K562 (cell line): ENCODE results near the gene SPATS2. TPM values are rescaled to one million over a fixed set of nuclear protein-coding genes. Genes with fewer than 3 reads are reported as not detected.

Source experiments
- ATF7 ChIP-seq: fragments of 450-650 bp; IDR thresholded peaks from 2 replicates; pipeline ENCODE4 v1.7.1; 2014; ENCODE audit warnings: mild to moderate bottlenecking, moderate library complexity
- CC2D1A ChIP-seq: fragments of 450-650 bp; IDR thresholded peaks from 2 replicates; pipeline ENCODE4 v1.6.1; 2017; ENCODE audit warnings: mild to moderate bottlenecking
- FOXA3 ChIP-seq, 2 experiments: fragments of 450-650 bp in 1 of 2; sonication (generic) in 1 of 2; formaldehyde crosslinking; IDR thresholded peaks in 1 of 2; conservative IDR thresholded peaks in 1 of 2; 2 replicates each; pipeline versions ENCODE4 v1.4.0 to v1.8.0; 2020 to 2022; ENCODE audit warnings: mild to moderate bottlenecking in 2 of 2, missing genetic modification reagents in 1 of 2
- NR4A1 ChIP-seq, 2 experiments: fragments of 250-450 bp in 1 of 2; fragments of 450-650 bp in 1 of 2; sonication (Bioruptor Pico) in 1 of 2; IDR thresholded peaks; 2 replicates each; pipeline versions ENCODE4 v1.4.0 to v1.6.1; 2016 to 2020; ENCODE audit warnings: mild to moderate bottlenecking in 2 of 2, missing compliant biosample characterization in 1 of 2, missing genetic modification characterization in 1 of 2, moderate library complexity in 1 of 2
- OTX1 ChIP-seq: fragments of 450-650 bp; formaldehyde crosslinking; IDR thresholded peaks from 2 replicates; pipeline ENCODE4 v1.4.0; 2022; ENCODE audit warnings: mild to moderate bottlenecking
- POLR2G ChIP-seq: fragments of 200-400 bp; formaldehyde crosslinking; IDR thresholded peaks from 2 replicates; pipeline ENCODE4 v1.6.1; 2017; ENCODE audit warnings: low read depth, mild to moderate bottlenecking, antibody characterized with exemption, low read length, moderate library complexity
- PRDM10 ChIP-seq: fragments of 450-650 bp; IDR thresholded peaks from 2 replicates; pipeline ENCODE4 v1.6.1; 2018; ENCODE audit not compliant: partially characterized antibody
- RAD21 ChIP-seq, 2 experiments: fragments of 250-450 bp in 1 of 2; fragments of 450-650 bp in 1 of 2; sonication (Bioruptor Pico) in 1 of 2; formaldehyde crosslinking in 1 of 2; IDR thresholded peaks in 1 of 2; conservative IDR thresholded peaks in 1 of 2; 2 replicates each; pipeline versions ENCODE4 v1.4.0 to v1.8.0; 2020 to 2022; ENCODE audit warnings: mild to moderate bottlenecking in 2 of 2, moderate library complexity in 1 of 2
- SIN3B ChIP-seq: fragments of 450-650 bp; IDR thresholded peaks from 2 replicates; pipeline ENCODE4 v1.6.1; 2017; ENCODE audit warnings: low read depth, mild to moderate bottlenecking, moderate library complexity
- TCF7 ChIP-seq: sonication (generic); IDR thresholded peaks from 2 replicates; pipeline ENCODE4 v1.6.1; 2016; ENCODE audit warnings: antibody characterized with exemption, borderline replicate concordance
- UBTF ChIP-seq, 2 experiments: IDR thresholded peaks; 2 replicates each; pipeline ENCODE4 v1.6.1; 2012; ENCODE audit warnings: improper control_type of control experiment in 2 of 2, low read depth in 2 of 2, low read length in 2 of 2, borderline replicate concordance in 1 of 2
- ZNF551 ChIP-seq: fragments of 250-450 bp; sonication (Bioruptor Pico); IDR thresholded peaks from 2 replicates; pipeline ENCODE4 v1.5.0; 2021; ENCODE audit warnings: mild to moderate bottlenecking, moderate library complexity
- ZNF592 ChIP-seq: fragments of 450-650 bp; IDR thresholded peaks from 2 replicates; pipeline ENCODE4 v1.6.1; 2017; ENCODE audit warnings: antibody characterized with exemption, mild to moderate bottlenecking
- polyA plus RNA-seq, 8 experiments: library from polyadenylated mRNA; depleted of rRNA in 4 of 8; stranded (reverse) in 5 of 8; unstranded in 3 of 8; fragments of >200 nt; fragmentation: Nextera tagmentation in 2 of 8; fragmentation: Illumina TruSeq in 1 of 8; extraction: Ambion mirVana in 2 of 8; extraction: Trizol in 1 of 8; gene quantifications; 2 replicates each; pipeline versions ENCODE4 v1.2.1 to v1.2.3, GENCODE V29; 2011 to 2014; ENCODE audit warnings: inconsistent platforms in 1 of 8, missing spikeins in 1 of 8
- total RNA-seq, 7 experiments: library from RNA; depleted of rRNA in 6 of 7; stranded (reverse); fragments of >200 nt in 6 of 7; fragmentation: Illumina TruSeq in 2 of 7; extraction: Trizol in 2 of 7; gene quantifications; 2 replicates each; pipeline versions ENCODE4 v1.2.1 to v1.2.3, GENCODE V29; 2011 to 2021; ENCODE audit warnings: low replicate concordance in 1 of 7
- TF ChIP-seq, protein P1 (sequence below): fragments of 450-650 bp; IDR thresholded peaks from 2 replicates; pipeline ENCODE4 v1.6.1; 2016

Gene SPATS2
- total and polyA plus RNA-seq, 9 of the 15 experiments (the other 6 are each of a cell fraction or from before 2014, with no cell fraction given): 5.4 to 48.2 (median 17.5) TPM

- TF ChIP-seq ZNF592: peak; percentile 32; the same call in 1 of the 2 replicates
- TF ChIP-seq POLR2G: peak; percentile 70
- TF ChIP-seq PRDM10: no peak
- TF ChIP-seq FOXA3 (CRISPR knock-in tag; conservative IDR thresholded peaks at IDR 0.05 in 1 of 2, IDR thresholded peaks at IDR 0.05 in 1 of 2): no peak; a peak in 1 of 4 replicates
- TF ChIP-seq ATF7: peak; percentile 82
- TF ChIP-seq OTX1 (CRISPR knock-in tag): no peak
- TF ChIP-seq, protein P1, sequence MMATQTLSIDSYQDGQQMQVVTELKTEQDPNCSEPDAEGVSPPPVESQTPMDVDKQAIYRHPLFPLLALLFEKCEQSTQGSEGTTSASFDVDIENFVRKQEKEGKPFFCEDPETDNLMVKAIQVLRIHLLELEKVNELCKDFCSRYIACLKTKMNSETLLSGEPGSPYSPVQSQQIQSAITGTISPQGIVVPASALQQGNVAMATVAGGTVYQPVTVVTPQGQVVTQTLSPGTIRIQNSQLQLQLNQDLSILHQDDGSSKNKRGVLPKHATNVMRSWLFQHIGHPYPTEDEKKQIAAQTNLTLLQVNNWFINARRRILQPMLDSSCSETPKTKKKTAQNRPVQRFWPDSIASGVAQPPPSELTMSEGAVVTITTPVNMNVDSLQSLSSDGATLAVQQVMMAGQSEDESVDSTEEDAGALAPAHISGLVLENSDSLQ: peak; percentile 96
- TF ChIP-seq UBTF (IDR thresholded peaks at IDR 0.05; ENCODE audit: borderline replicate concordance in 1 of 2, low read depth in 2 of 2, low read length in 2 of 2): peak; percentile 62 to 87; a peak in 2 of 4 replicates
- TF ChIP-seq CC2D1A: peak; percentile 82
- no peak for TF ChIP-seq NR4A1 (CRISPR knock-in tag; IDR thresholded peaks at IDR 0.05)
- TF ChIP-seq NR4A1 (tag; IDR thresholded peaks at IDR 0.05): 0 out of 2 replicates have a peak, but pooled peaks have one; percentile 51
- TF ChIP-seq SIN3B: peak; percentile 54; the same call in 1 of the 2 replicates
- peak; percentile 7; the same call in 1 of the 2 replicates for TF ChIP-seq TCF7
- TF ChIP-seq RAD21 (CRISPR knock-in tag; conservative IDR thresholded peaks at IDR 0.05 in 1 of 2, IDR thresholded peaks at IDR 0.05 in 1 of 2): peak; percentile 86 to 94
- TF ChIP-seq ZNF551 (CRISPR knock-in tag): no peak
Measured at GRCh38 chr12:49342066-49342913, 25.0 kb upstream of the SPATS2 start (continued).
